Neuronal stem cell (in vitro differentiated cells): ENCODE data around the gene TTLL3.
A peak's percentile ranks its signal among the peaks of the same experiment; 100 is the strongest.

Experiments
- DNase-seq: peaks from one replicate; pipeline ENCODE4 v3.0.0-alpha.2; 2013; ENCODE audit warnings: low spot score
- H2AFZ ChIP-seq: one replicate; pipeline ENCODE4 v1.6.1; 2013; ENCODE audit warnings: mild to moderate bottlenecking, low read length, inconsistent platforms
- H2AK5ac ChIP-seq: 2 replicates; pipeline ENCODE4 v1.6.1; 2013; ENCODE audit warnings: low read depth, mild to moderate bottlenecking, inconsistent platforms, low read length, moderate library complexity, mixed read lengths
- H2BK120ac ChIP-seq: 2 replicates; pipeline ENCODE4 v1.6.1; 2013; ENCODE audit warnings: low read depth, mild to moderate bottlenecking, inconsistent platforms, low read length, moderate library complexity, mixed read lengths
- H2BK12ac ChIP-seq: one replicate; pipeline ENCODE4 v1.6.1; 2013; ENCODE audit warnings: low read length, inconsistent platforms
- H2BK15ac ChIP-seq: 2 replicates; pipeline ENCODE4 v1.6.1; 2013; ENCODE audit warnings: mild to moderate bottlenecking, low read length, inconsistent platforms, mixed read lengths
- H2BK5ac ChIP-seq: one replicate; pipeline ENCODE4 v1.6.1; 2013; ENCODE audit warnings: inconsistent platforms, mild to moderate bottlenecking, low read length, moderate library complexity
- H3K14ac ChIP-seq: one replicate; pipeline ENCODE4 v1.6.1; 2013; ENCODE audit warnings: low read length, inconsistent platforms
- H3K18ac ChIP-seq: 2 replicates; pipeline ENCODE4 v1.6.1; 2013; ENCODE audit warnings: low read length, inconsistent platforms
- H3K23ac ChIP-seq: 2 replicates; pipeline ENCODE4 v1.6.1; 2013; ENCODE audit warnings: low read depth, mild to moderate bottlenecking, mixed read lengths, low read length, inconsistent platforms; ENCODE audit not compliant: poor library complexity
- H3K27ac ChIP-seq: replicated peaks from 3 replicates; pipeline ENCODE4 v1.5.1; 2013; ENCODE audit warnings: low read length, inconsistent platforms
- H3K27me3 ChIP-seq, 3 experiments: 2 replicates each; pipeline ENCODE4 v1.6.1; 2013; ENCODE audit warnings: low read length in 3 of 3, mild to moderate bottlenecking in 2 of 3, inconsistent platforms in 1 of 3, low read depth in 1 of 3, mixed read lengths in 1 of 3, moderate library complexity in 1 of 3; ENCODE audit not compliant: control insufficient read depth in 3 of 3, insufficient read depth in 3 of 3
- H3K36me3 ChIP-seq, 2 donors: replicated peaks in 1 of 2; 2 replicates each; pipeline ENCODE4 v1.6.1; 2013; ENCODE audit warnings: low read length in 2 of 2; ENCODE audit not compliant: control insufficient read depth in 2 of 2, insufficient read depth in 2 of 2
- H3K4ac ChIP-seq: 2 replicates; pipeline ENCODE4 v1.6.1; 2013; ENCODE audit warnings: inconsistent platforms, mild to moderate bottlenecking, low read length, moderate library complexity
- H3K4me1 ChIP-seq, 2 donors: 1 replicate in 1 of 2; 2 replicates in 1 of 2; pipeline ENCODE4 v1.6.1; 2013; ENCODE audit warnings: low read length in 2 of 2, low read depth in 1 of 2; ENCODE audit not compliant: control insufficient read depth in 2 of 2, insufficient read depth in 1 of 2
- H3K4me2 ChIP-seq: one replicate; pipeline ENCODE4 v1.6.1; 2013; ENCODE audit warnings: mild to moderate bottlenecking, low read length, inconsistent platforms; ENCODE audit not compliant: insufficient read depth, poor library complexity, severe bottlenecking
- H3K4me3 ChIP-seq, 2 donors: 2 replicates each; pipeline ENCODE4 v1.5.1; 2013; ENCODE audit warnings: low read length in 2 of 2, mild to moderate bottlenecking in 2 of 2, inconsistent platforms in 1 of 2, moderate library complexity in 1 of 2
- H3K79me1 ChIP-seq: one replicate; pipeline ENCODE4 v1.6.1; 2013; ENCODE audit warnings: low read depth, mild to moderate bottlenecking, inconsistent platforms, low read length, moderate library complexity
- H3K9ac ChIP-seq: one replicate; pipeline ENCODE4 v1.6.1; 2013; ENCODE audit warnings: mild to moderate bottlenecking, low read depth, low read length, inconsistent platforms; ENCODE audit not compliant: poor library complexity
- H3K9me3 ChIP-seq, 2 donors: replicated peaks in 1 of 2; 2 replicates each; pipeline versions ENCODE3 to v1.6.1; 2013; ENCODE audit warnings: low read length in 2 of 2, mild to moderate bottlenecking in 2 of 2, inconsistent platforms in 1 of 2, low read depth in 1 of 2, mixed read lengths in 1 of 2, moderate library complexity in 1 of 2; ENCODE audit not compliant: control insufficient read depth in 2 of 2, insufficient read depth in 1 of 2
- H4K8ac ChIP-seq: one replicate; pipeline ENCODE4 v1.6.1; 2013; ENCODE audit warnings: low read depth, mild to moderate bottlenecking, inconsistent platforms, low read length, moderate library complexity
- H4K91ac ChIP-seq: one replicate; pipeline ENCODE4 v1.6.1; 2013; ENCODE audit warnings: low read length, low read depth, mild to moderate bottlenecking, inconsistent platforms; ENCODE audit not compliant: poor library complexity
- WGBS, 2 donors: extraction: QIAGEN DNeasy Blood & Tissue Kit; methylation state at CpG; one replicate each; pipeline ENCODE4 v1.1.7; 2013; ENCODE audit warnings: missing lambda C conversion rate in 2 of 2, mixed read lengths in 1 of 2; ENCODE audit not compliant: insufficient read length in 2 of 2, insufficient replicate concordance in 1 of 2; ENCODE audit errors: extremely low coverage in 2 of 2; 5-methylcytosine and 5-hydroxymethylcytosine counted together

TTLL3 gene

GRCh38 chr3:9841015-9841414 lies 31.0 kb downstream of the TTLL3 start:
- Histone ChIP-seq H2BK15ac (no peak overlapping the region), H3K4ac (no peak overlapping the region), H2BK120ac (no peak overlapping the region), H3K36me3 (peaks cover 31 to 51% of the 10 kb centered on the region in 2 donors), H2AK5ac (no peak overlapping the region), H3K23ac (no peak overlapping the region), H2BK5ac (no peak overlapping the region), H3K18ac (no peak overlapping the region), H4K8ac (no peak overlapping the region), H3K79me1 (peaks cover 2% of the 10 kb centered on the region), H3K4me1 (peaks cover 2 to 4% of the 10 kb centered on the region in 2 donors), H3K27me3 (no peaks in the 10 kb centered on the region), H3K27ac (no peak overlapping the region), H3K14ac (no peak overlapping the region), H3K9me3 (no peaks in the 10 kb centered on the region), H4K91ac (no peak overlapping the region), H2AFZ (no peak overlapping the region), H3K9ac (no peak overlapping the region), H3K4me3 (no peak overlapping the region), H3K4me2 (no peak overlapping the region), H2BK12ac (no peak overlapping the region)
- WGBS, 2 donors: no CpG with 5 or more reads among the region's 8 CpGs
- DNase-seq: no peak

- peak within 1 kb of the TSS; percentile 87 for H2AFZ ChIP-seq
- H3K27ac ChIP-seq: no peak within 1 kb of the TSS
- H3K36me3 ChIP-seq: peaks cover 22 to 32% of the 10 kb centered on the region in 2 donors
- peak within 1 kb of the TSS; percentile 70 for H2BK5ac ChIP-seq
- peak; percentile 95 for DNase-seq
- H4K8ac ChIP-seq: no peak within 1 kb of the TSS
- H3K23ac ChIP-seq: peak within 1 kb of the TSS; percentile 99
- H3K9me3 ChIP-seq: peaks cover 0 to 2% of the 10 kb centered on the region in 2 donors
- no CpG with 5 or more reads among the region's 42 CpGs for WGBS, 2 donors
- H3K79me1 ChIP-seq: peaks cover 4% of the 10 kb centered on the region
- no peak within 1 kb of the TSS for H2BK120ac ChIP-seq
- peaks cover 2 to 4% of the 10 kb centered on the region in 2 donors for H3K4me1 ChIP-seq
- peak within 1 kb of the TSS; percentile 74 for H2BK15ac ChIP-seq
- H2BK12ac ChIP-seq: no peak within 1 kb of the TSS
- H3K9ac ChIP-seq: peak within 1 kb of the TSS; percentile 95
- no peak within 1 kb of the TSS for H4K91ac ChIP-seq
- peak within 1 kb of the TSS; percentile 20 for H2AK5ac ChIP-seq
- no peak within 1 kb of the TSS for H3K4ac ChIP-seq
- peak within 1 kb of the TSS; percentile 82 for H3K4me2 ChIP-seq
- H3K18ac ChIP-seq: peak within 1 kb of the TSS; percentile 98
- H3K4me3 ChIP-seq: peak within 1 kb of the TSS; percentile 80 to 85
- H3K14ac ChIP-seq: no peak within 1 kb of the TSS
- H3K27me3 ChIP-seq: no peaks in the 10 kb centered on the region
These were observed 33.8 kb downstream of the TTLL3 start, which contains the start of gene RPUSD3 for GRCh38 chr3:9843715-9844438. TSS of gene RPUSD3 (minus strand) at chr3:9844008. CDS start at chr3:9843990, 18 bp downstream.

DNA sequence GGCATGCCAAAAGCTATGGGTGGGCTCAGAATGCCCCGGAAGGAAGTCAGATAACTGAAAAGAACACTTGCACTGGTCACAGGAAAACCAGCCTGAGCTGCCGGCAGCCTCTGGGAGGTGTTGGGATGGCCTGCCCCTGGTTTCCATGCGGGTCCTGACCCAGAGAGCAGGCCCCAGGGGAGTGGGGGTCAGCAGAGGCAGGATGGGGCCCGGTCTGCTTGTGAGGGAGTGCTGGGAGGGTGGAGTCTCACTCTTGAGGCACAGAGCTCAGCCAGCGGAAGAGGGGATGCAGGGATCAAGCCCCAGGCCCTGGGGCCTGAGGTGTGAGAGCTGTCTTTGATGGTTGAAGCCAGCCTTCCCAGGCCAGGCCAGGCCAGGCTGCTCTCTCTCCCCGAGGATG lies 36.2 kb downstream of the TTLL3 start:
- Histone ChIP-seq H3K27me3 (peaks cover 0 to 4% (median 0%) of the 10 kb centered on the region in 3 experiments), H4K8ac (no peak overlapping the region), H3K9ac (peak overlapping the region; percentile 44), H3K27ac (no peak overlapping the region), H2BK5ac (no peak overlapping the region), H3K4me2 (no peak overlapping the region), H3K79me1 (peaks cover 4% of the 10 kb centered on the region), H3K36me3 (peaks cover 10 to 11% of the 10 kb centered on the region in 2 donors), H2BK120ac (no peak overlapping the region), H2BK12ac (peak overlapping the region; percentile 46), H3K4me1 (peaks cover 2 to 4% of the 10 kb centered on the region in 2 donors), H2BK15ac (peak overlapping the region; percentile 85), H2AFZ (peak overlapping the region; percentile 91), H2AK5ac (peak overlapping the region; percentile 75), H3K4me3 (no peak overlapping the region), H3K18ac (peak overlapping the region; percentile 19), H4K91ac (no peak overlapping the region), H3K14ac (no peak overlapping the region), H3K4ac (peak overlapping the region; percentile 76), H3K23ac (peak overlapping the region; percentile 31), H3K9me3 (peaks cover 0 to 2% of the 10 kb centered on the region in 2 donors)
- WGBS, 2 donors: no CpG with 5 or more reads among the region's 6 CpGs
- DNase-seq: no peak

- H2AK5ac ChIP-seq: no peak overlapping the region
- no peak overlapping the region for H2BK15ac ChIP-seq
- H3K23ac ChIP-seq: no peak overlapping the region
- peak overlapping the region; percentile 13 for H3K18ac ChIP-seq
- H3K4me2 ChIP-seq: no peak overlapping the region
- H2BK12ac ChIP-seq: no peak overlapping the region
- no peak overlapping the region for H3K27ac ChIP-seq
- peaks cover 0 to 4% (median 0%) of the 10 kb centered on the region in 3 experiments for H3K27me3 ChIP-seq
- no peak overlapping the region for H4K91ac ChIP-seq
- H2AFZ ChIP-seq: no peak overlapping the region
- no peak overlapping the region for H3K14ac ChIP-seq
- no peak overlapping the region for H3K9ac ChIP-seq
- H3K4me3 ChIP-seq: no peak overlapping the region
- peaks cover 2 to 4% of the 10 kb centered on the region in 2 donors for H3K4me1 ChIP-seq
- peaks cover 3% of the 10 kb centered on the region in 2 donors for H3K36me3 ChIP-seq
- WGBS, 2 donors: no CpG with 5 or more reads among the region's 6 CpGs
- H3K9me3 ChIP-seq: peaks cover 0 to 2% of the 10 kb centered on the region in 2 donors
- no peak overlapping the region for H2BK120ac ChIP-seq
- no peak overlapping the region for H4K8ac ChIP-seq
- peaks cover 4% of the 10 kb centered on the region for H3K79me1 ChIP-seq
- no peak for DNase-seq
- no peak overlapping the region for H2BK5ac ChIP-seq
- H3K4ac ChIP-seq: no peak overlapping the region
These were observed 36.9 kb downstream of the TTLL3 start for GRCh38 chr3:9846931-9847488.
